ENCODE results near the gene TNFRSF8. TPM values are rescaled to one million over a fixed set of nuclear protein-coding genes. Genes with fewer than 3 reads are reported as not detected.
A peak's percentile ranks its signal among the peaks of the same experiment; 100 is the strongest.

Gene TNFRSF8
- total RNA-seq, 1 donor from 2014 or later = 1.8 TPM

DNA sequence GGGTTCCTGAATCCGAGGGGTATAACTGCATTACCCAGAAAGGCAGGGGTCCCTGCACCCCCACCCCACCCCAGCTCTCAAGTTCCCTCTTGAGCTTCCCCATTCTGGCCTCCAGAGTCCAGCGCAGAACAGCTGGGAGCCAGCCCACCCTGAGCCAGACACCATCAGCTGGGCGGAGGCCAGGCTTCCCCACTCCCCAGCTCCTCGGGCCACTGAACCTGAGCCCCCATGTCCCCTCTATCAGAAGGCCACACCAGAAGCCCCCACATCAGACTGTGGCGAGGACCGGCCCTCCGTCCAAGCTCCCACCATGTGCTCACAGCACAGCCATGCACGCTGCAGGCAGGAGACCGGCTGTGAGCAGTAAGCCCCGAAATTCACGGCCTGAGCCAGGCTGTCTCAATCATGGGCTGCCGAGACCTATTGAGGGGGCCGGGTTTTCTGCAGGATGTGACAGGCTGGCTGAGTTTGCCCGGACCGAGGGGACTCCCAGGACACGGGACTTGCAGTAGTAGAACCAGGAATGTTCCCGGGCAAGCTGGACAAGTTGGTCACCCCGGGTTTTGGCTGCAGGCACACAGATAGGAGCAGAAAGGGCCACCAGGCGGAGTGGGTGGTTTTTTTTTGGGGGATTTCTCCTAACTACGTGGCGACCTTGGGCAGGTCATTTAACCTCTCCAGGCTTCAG is 78.2 kb downstream of the TNFRSF8 start:
- no peaks in the 10 kb centered on the region for H3K9me3 ChIP-seq
- H3K4me1 ChIP-seq = peaks cover 35% of the 10 kb centered on the region
- no peak for ATAC-seq
- DNase-seq = no peak
- H3K27me3 ChIP-seq = no peaks in the 10 kb centered on the region
- intact Hi-C loops (cut with DNase I) = loop anchor here (10.0 kb wide), 1 partner anchor 53 kb away; no protein-coding TSS in a partner anchor
- H3K27ac ChIP-seq = no peak overlapping the region
- no peak overlapping the region for H3K4me3 ChIP-seq
- TF ChIP-seq, protein P1, sequence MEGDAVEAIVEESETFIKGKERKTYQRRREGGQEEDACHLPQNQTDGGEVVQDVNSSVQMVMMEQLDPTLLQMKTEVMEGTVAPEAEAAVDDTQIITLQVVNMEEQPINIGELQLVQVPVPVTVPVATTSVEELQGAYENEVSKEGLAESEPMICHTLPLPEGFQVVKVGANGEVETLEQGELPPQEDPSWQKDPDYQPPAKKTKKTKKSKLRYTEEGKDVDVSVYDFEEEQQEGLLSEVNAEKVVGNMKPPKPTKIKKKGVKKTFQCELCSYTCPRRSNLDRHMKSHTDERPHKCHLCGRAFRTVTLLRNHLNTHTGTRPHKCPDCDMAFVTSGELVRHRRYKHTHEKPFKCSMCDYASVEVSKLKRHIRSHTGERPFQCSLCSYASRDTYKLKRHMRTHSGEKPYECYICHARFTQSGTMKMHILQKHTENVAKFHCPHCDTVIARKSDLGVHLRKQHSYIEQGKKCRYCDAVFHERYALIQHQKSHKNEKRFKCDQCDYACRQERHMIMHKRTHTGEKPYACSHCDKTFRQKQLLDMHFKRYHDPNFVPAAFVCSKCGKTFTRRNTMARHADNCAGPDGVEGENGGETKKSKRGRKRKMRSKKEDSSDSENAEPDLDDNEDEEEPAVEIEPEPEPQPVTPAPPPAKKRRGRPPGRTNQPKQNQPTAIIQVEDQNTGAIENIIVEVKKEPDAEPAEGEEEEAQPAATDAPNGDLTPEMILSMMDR (IDR thresholded peaks at IDR 0.05) = no peak
- no peaks in the 10 kb centered on the region for H3K36me3 ChIP-seq

DNA sequence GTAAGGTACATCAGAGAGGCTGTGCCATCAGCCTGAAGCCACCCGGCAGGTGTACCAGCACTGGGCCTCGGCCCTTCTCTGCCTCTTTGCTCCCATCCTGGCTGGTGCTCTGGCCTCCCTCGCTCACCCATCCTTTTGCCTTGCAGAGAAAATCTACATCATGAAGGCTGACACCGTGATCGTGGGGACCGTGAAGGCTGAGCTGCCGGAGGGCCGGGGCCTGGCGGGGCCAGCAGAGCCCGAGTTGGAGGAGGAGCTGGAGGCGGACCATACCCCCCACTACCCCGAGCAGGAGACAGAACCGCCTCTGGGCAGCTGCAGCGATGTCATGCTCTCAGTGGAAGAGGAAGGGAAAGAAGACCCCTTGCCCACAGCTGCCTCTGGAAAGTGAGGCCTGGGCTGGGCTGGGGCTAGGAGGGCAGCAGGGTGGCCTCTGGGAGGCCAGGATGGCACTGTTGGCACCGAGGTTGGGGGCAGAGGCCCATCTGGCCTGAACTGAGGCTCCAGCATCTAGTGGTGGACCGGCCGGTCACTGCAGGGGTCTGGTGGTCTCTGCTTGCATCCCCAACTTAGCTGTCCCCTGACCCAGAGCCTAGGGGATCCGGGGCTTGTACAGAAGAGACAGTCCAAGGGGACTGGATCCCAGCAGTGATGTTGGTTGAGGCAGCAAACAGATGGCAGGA is 79.2 kb downstream of the TNFRSF8 start:
- Histone ChIP-seq H3K27ac (no peak overlapping the region), H3K36me3 (no peaks in the 10 kb centered on the region), H3K4me1 (peaks cover 43% of the 10 kb centered on the region), H3K4me3 (no peak overlapping the region), H3K9me3 (no peaks in the 10 kb centered on the region), H3K27me3 (no peaks in the 10 kb centered on the region)
- no peak for ATAC-seq
- intact Hi-C loops (cut with DNase I) = loop anchor here (10.0 kb wide), 1 partner anchor 53 kb away; no protein-coding TSS in a partner anchor
- TF ChIP-seq, protein P1 (IDR thresholded peaks at IDR 0.05) = no peak
- no peak for DNase-seq

DNA sequence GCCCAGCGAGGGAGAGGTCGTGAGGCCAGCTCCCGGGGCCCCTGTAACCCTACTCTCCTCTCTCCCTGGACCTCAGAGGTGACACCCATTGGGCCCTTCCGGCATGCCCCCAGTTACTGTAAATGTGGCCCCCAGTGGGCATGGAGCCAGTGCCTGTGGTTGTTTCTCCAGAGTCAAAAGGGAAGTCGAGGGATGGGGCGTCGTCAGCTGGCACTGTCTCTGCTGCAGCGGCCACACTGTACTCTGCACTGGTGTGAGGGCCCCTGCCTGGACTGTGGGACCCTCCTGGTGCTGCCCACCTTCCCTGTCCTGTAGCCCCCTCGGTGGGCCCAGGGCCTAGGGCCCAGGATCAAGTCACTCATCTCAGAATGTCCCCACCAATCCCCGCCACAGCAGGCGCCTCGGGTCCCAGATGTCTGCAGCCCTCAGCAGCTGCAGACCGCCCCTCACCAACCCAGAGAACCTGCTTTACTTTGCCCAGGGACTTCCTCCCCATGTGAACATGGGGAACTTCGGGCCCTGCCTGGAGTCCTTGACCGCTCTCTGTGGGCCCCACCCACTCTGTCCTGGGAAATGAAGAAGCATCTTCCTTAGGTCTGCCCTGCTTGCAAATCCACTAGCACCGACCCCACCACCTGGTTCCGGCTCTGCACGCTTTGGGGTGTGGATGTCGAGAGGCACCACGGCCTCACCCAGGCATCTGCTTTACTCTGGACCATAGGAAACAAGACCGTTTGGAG is 80.0 kb downstream of the TNFRSF8 start:
- peaks cover 51% of the 10 kb centered on the region for H3K4me1 ChIP-seq

DNA sequence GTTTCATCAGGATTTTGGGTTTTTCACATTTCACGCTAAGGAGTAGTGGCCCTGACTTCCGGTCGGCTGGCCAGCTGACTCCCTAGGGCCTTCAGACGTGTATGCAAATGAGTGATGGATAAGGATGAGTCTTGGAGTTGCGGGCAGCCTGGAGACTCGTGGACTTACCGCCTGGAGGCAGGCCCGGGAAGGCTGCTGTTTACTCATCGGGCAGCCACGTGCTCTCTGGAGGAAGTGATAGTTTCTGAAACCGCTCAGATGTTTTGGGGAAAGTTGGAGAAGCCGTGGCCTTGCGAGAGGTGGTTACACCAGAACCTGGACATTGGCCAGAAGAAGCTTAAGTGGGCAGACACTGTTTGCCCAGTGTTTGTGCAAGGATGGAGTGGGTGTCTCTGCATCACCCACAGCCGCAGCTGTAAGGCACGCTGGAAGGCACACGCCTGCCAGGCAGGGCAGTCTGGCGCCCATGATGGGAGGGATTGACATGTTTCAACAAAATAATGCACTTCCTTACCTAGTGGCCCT is 80.6 kb downstream of the TNFRSF8 start:
- TF ChIP-seq, protein P1 (IDR thresholded peaks at IDR 0.05) = peak; percentile 5
- Histone ChIP-seq H3K4me3 (no peak overlapping the region), H3K4me1 (peaks cover 57% of the 10 kb centered on the region), H3K9me3 (no peaks in the 10 kb centered on the region), H3K27ac (peak overlapping the region; percentile 75), H3K27me3 (no peaks in the 10 kb centered on the region), H3K36me3 (no peaks in the 10 kb centered on the region)
- intact Hi-C loops (cut with DNase I) = loop anchor here (10.0 kb wide), 1 partner anchor 51 kb away; no protein-coding TSS in a partner anchor
- DNase-seq (peak; percentile 89), ATAC-seq (peak; percentile 81)

More for the DNA sequence above, 80.0 kb downstream of the TNFRSF8 start:
- DNase-seq = peak; percentile 79
- Histone ChIP-seq H3K9me3 (no peaks in the 10 kb centered on the region), H3K4me3 (no peak overlapping the region), H3K36me3 (no peaks in the 10 kb centered on the region), H3K27me3 (no peaks in the 10 kb centered on the region), H3K27ac (peak overlapping the region; percentile 75)
- TF ChIP-seq, protein P1 (IDR thresholded peaks at IDR 0.05) = no peak
- intact Hi-C loops (cut with DNase I) = loop anchor here (10.0 kb wide), 1 partner anchor 52 kb away; no protein-coding TSS in a partner anchor
- ATAC-seq = peak; percentile 69

DNA sequence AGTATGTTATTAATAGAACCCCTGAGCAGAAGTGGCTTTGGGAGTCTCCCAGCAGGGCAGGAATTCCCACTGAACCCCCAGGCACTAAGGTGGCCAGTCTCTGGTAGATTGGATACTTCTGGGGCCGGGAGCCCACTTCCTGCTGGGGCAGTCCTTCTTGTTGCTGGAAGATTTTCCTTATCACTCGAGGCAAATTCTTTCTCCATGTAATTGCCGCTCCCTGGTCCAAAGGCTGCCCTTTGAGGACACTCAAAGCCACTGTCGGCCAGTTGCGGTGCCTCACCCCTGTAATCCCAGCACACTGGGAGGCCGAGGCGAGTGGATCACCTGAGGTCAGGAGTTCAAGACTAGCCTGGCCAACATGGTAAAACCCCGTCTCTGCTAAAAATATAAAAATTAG is 81.1 kb downstream of the TNFRSF8 start:
- peaks cover 62% of the 10 kb centered on the region for H3K4me1 ChIP-seq

More for the DNA sequence above, 81.1 kb downstream of the TNFRSF8 start:
- ATAC-seq = peak; percentile 6
- Histone ChIP-seq H3K4me3 (no peak overlapping the region), H3K36me3 (no peaks in the 10 kb centered on the region), H3K9me3 (no peaks in the 10 kb centered on the region), H3K27ac (peak overlapping the region; percentile 75), H3K27me3 (no peaks in the 10 kb centered on the region)
- intact Hi-C loops (cut with DNase I) = loop anchor here (10.0 kb wide), 1 partner anchor 51 kb away; no protein-coding TSS in a partner anchor
- TF ChIP-seq, protein P1 (IDR thresholded peaks at IDR 0.05) = no peak
- no peak for DNase-seq
